GDM1 (cell line): ENCODE results near the gene DYRK1A.
A peak's percentile ranks its signal among the peaks of the same experiment; 100 is the strongest.

Source experiments
- DNase-seq: peaks from one replicate; lab custom pipeline; 2025; lab: John Stamatoyannopoulos, UW

Gene DYRK1A

GRCh38 chr21:37419228-37419906 lies 52.8 kb downstream of the DYRK1A start:
- no peak for DNase-seq

- DNase-seq, result no peak
Observed at GRCh38 chr21:37421306-37421705, 54.7 kb downstream of the DYRK1A start.

- DNase-seq, result no peak
Observed at GRCh38 chr21:37422382-37422781, 55.8 kb downstream of the DYRK1A start.

- DNase-seq, result no peak
Observed at GRCh38 chr21:37423103-37423502, 56.5 kb downstream of the DYRK1A start.

GRCh38 chr21:37424396-37424795 lies 57.8 kb downstream of the DYRK1A start:
- no peak for DNase-seq

GRCh38 chr21:37425001-37425400 lies 58.4 kb downstream of the DYRK1A start:
- no peak for DNase-seq

- no peak for DNase-seq
Observed at GRCh38 chr21:37425684-37426083, 59.1 kb downstream of the DYRK1A start.

GRCh38 chr21:37427221-37427620 lies 60.6 kb downstream of the DYRK1A start:
- DNase-seq, result no peak

- peak; percentile 27 for DNase-seq
Observed at GRCh38 chr21:37429356-37429755, 62.8 kb downstream of the DYRK1A start.

GRCh38 chr21:37430184-37430821 lies 63.7 kb downstream of the DYRK1A start:
- DNase-seq, result no peak

- no peak for DNase-seq
Observed at GRCh38 chr21:37431243-37431642, 64.7 kb downstream of the DYRK1A start.

GRCh38 chr21:37432710-37433455 lies 66.3 kb downstream of the DYRK1A start:
- no peak for DNase-seq

- DNase-seq, result no peak
Observed at GRCh38 chr21:37433456-37433840, 66.9 kb downstream of the DYRK1A start.

- DNase-seq, result peak; percentile 75
Observed at GRCh38 chr21:37435120-37435519, 68.5 kb downstream of the DYRK1A start.

GRCh38 chr21:37435711-37436110 lies 69.1 kb downstream of the DYRK1A start:
- no peak for DNase-seq

GRCh38 chr21:37436174-37436573 lies 69.6 kb downstream of the DYRK1A start:
- DNase-seq, result no peak

- DNase-seq, result no peak
Observed at GRCh38 chr21:37437376-37438080, 71.0 kb downstream of the DYRK1A start.

- DNase-seq, result no peak
Observed at GRCh38 chr21:37443683-37444082, 77.1 kb downstream of the DYRK1A start.

- no peak for DNase-seq
Observed at GRCh38 chr21:37445228-37445627, 78.7 kb downstream of the DYRK1A start.

- DNase-seq, result no peak
Observed at GRCh38 chr21:37446552-37446951, 80.0 kb downstream of the DYRK1A start.

- DNase-seq, result no peak
Observed at GRCh38 chr21:37447288-37447936, 80.8 kb downstream of the DYRK1A start.
